Testis (tissue), 3 donors: ENCODE measurements around the gene PTCH2. TPM values are rescaled to one million over a fixed set of nuclear protein-coding genes. Genes with fewer than 3 reads are reported as not detected.
"Not testable (repeated sequence)": the region's sequence is repeated elsewhere in the genome, so short reads cannot be mapped to it uniquely, and the experiment has no call there.

Experiments used
- DNase-seq: peaks from one replicate; pipeline ENCODE4 v3.0.0-alpha.2; 2019
- H3K27ac ChIP-seq, 2 donors: fragments of 200-600 bp; sonication (generic); one replicate each; pipeline ENCODE4 v1.5.1; 2019
- H3K27me3 ChIP-seq: fragments of 200-600 bp; sonication (generic); one replicate; pipeline ENCODE4 v1.5.1; 2019
- H3K36me3 ChIP-seq: fragments of 200-600 bp; sonication (generic); one replicate; pipeline ENCODE4 v1.5.1; 2017; ENCODE audit warnings: low read depth; ENCODE audit errors: missing control alignments
- H3K4me1 ChIP-seq: fragments of 200-600 bp; sonication (generic); one replicate; pipeline ENCODE4 v1.5.1; 2019
- H3K4me3 ChIP-seq, 2 donors: fragments of 200-600 bp; sonication (generic); one replicate each; pipeline ENCODE4 v1.5.1; 2017 to 2019
- H3K9me3 ChIP-seq: fragments of 200-600 bp; sonication (generic); one replicate; pipeline ENCODE4 v1.5.1; 2017
- CTCF ChIP-seq, 3 experiments: fragments of 450-650 bp in 2 of 3; fragments of 200-600 bp in 1 of 3; sonication (generic) in 1 of 3; IDR thresholded peaks; one replicate each; pipeline ENCODE4 v1.5.1; 2016 to 2019; ENCODE audit warnings: antibody characterized with exemption in 3 of 3, mild to moderate bottlenecking in 2 of 3, moderate library complexity in 1 of 3
- POLR2A ChIP-seq: fragments of 450-650 bp; IDR thresholded peaks from one replicate; pipeline ENCODE4 v1.6.1; 2017; ENCODE audit warnings: antibody characterized with exemption, mild to moderate bottlenecking, moderate library complexity
- WGBS, 2 donors: methylation state at CpG; one replicate each; pipeline ENCODE4 v1.1.5; 2018; 5-methylcytosine and 5-hydroxymethylcytosine counted together
- intact Hi-C: fragments of 100-400 bp; cut with DNase I; formaldehyde crosslinking; loops from one replicate; pipeline ENCODE4 v1.15.1; 2023; ENCODE audit warnings: low total_unique reads
- polyA plus RNA-seq: library from polyadenylated mRNA; stranded (reverse); fragments of 350-450 nt; fragmentation: Illumina TruSeq; extraction: RNeasy Lipid Tissue Mini Kit (QIAGEN cat#74804); gene quantifications from one replicate; pipeline ENCODE4 v1.2.3, GENCODE V29; 2014; ENCODE audit warnings: low read depth, low replicate concordance; ENCODE audit not compliant: insufficient read depth
- total RNA-seq, 2 donors: library from RNA; depleted of rRNA; stranded (reverse); fragments of >200 nt; gene quantifications; one replicate each; pipeline ENCODE4 v1.2.3, GENCODE V29; 2016

PTCH2 gene
- total and polyA plus RNA-seq, 3 donors from 2014 or later = 15.2 to 47.8 (median 36.8) TPM

- no peak overlapping the region for H3K4me3 ChIP-seq
- no peak for TF ChIP-seq CTCF (IDR thresholded peaks at IDR 0.05)
- TF ChIP-seq POLR2A = no peak
- H3K27me3 ChIP-seq = no peaks in the 10 kb centered on the region
- peaks cover 16% of the 10 kb centered on the region for H3K4me1 ChIP-seq
- no peak for DNase-seq
- 68 to 75% methylated on average over 2 of the region's 2 CpGs for WGBS, 2 donors
- no peaks in the 10 kb centered on the region for H3K36me3 ChIP-seq
- no peaks in the 10 kb centered on the region for H3K9me3 ChIP-seq
- intact Hi-C loops = no loop called here
- no peak overlapping the region for H3K27ac ChIP-seq
Observed at GRCh38 chr1:44817307-44817706, 25.7 kb downstream of the PTCH2 start.

- H3K27me3 ChIP-seq, H3K4me3 ChIP-seq, H3K9me3 ChIP-seq, intact Hi-C loops, H3K27ac ChIP-seq, H3K36me3 ChIP-seq, DNase-seq: not testable (repeated sequence)
- WGBS, 2 donors = 84 to 90% methylated on average over 9 of the region's 9 CpGs
- peaks cover 23% of the 10 kb centered on the region for H3K4me1 ChIP-seq
Observed at GRCh38 chr1:44815926-44816325, 27.1 kb downstream of the PTCH2 start.

- Histone ChIP-seq H3K9me3 (no peaks in the 10 kb centered on the region), H3K27me3 (no peaks in the 10 kb centered on the region), H3K4me1 (peaks cover 41% of the 10 kb centered on the region), H3K4me3 (peak overlapping the region; percentile 29 to 36), H3K36me3 (no peaks in the 10 kb centered on the region), H3K27ac (peak overlapping the region in 1 of 2 donors; percentile 79)
- TF ChIP-seq POLR2A = no peak
- TF ChIP-seq CTCF (IDR thresholded peaks at IDR 0.05) = no peak
- no peak for DNase-seq
- WGBS, 2 donors = 62 to 82% methylated on average over 33 to 48 of the region's 48 CpGs
- intact Hi-C loops = no loop called here
Observed at GRCh38 chr1:44812822-44813543, 30.1 kb downstream of the PTCH2 start.

- TF ChIP-seq POLR2A = no peak
- TF ChIP-seq CTCF (IDR thresholded peaks at IDR 0.05) = no peak
- no peak for DNase-seq
- no peak overlapping the region for H3K4me3 ChIP-seq
- intact Hi-C loops = no loop called here
- peaks cover 58% of the 10 kb centered on the region for H3K4me1 ChIP-seq
- no peaks in the 10 kb centered on the region for H3K36me3 ChIP-seq
- WGBS, 2 donors = 48 to 50% methylated on average over 8 of the region's 8 CpGs
- H3K27me3 ChIP-seq = no peaks in the 10 kb centered on the region
- H3K9me3 ChIP-seq = no peaks in the 10 kb centered on the region
- H3K27ac ChIP-seq = peak overlapping the region; percentile 32 to 39
Observed at GRCh38 chr1:44811234-44811633, 31.8 kb downstream of the PTCH2 start.

- H3K4me3 ChIP-seq, intact Hi-C loops, DNase-seq, H3K9me3 ChIP-seq, H3K27me3 ChIP-seq, H3K36me3 ChIP-seq: not testable (repeated sequence)
- WGBS, 2 donors = 84 to 89% methylated on average over 4 of the region's 4 CpGs
- Histone ChIP-seq H3K4me1 (peaks cover 62% of the 10 kb centered on the region), H3K27ac (peak overlapping the region; percentile 32 to 39)
Observed at GRCh38 chr1:44810762-44811105, 32.3 kb downstream of the PTCH2 start.
